MCF 10A (cell line): ENCODE data around the gene ABCC6. TPM values are rescaled to one million over a fixed set of nuclear protein-coding genes. Genes with fewer than 3 reads are reported as not detected.
A peak's percentile ranks its signal among the peaks of the same experiment; 100 is the strongest.
"Not testable (repeated sequence)": the region's sequence is repeated elsewhere in the genome, so short reads cannot be mapped to it uniquely, and the experiment has no call there.

Source experiments
- BruUV-seq: library from RNA; stranded (reverse); fragments of 400-500 nt; replicated peaks from 2 replicates; lab custom pipeline; 2021; lab: Mats Ljungman, UMichigan
- CTCF ChIA-PET: fragments of 300-600 bp; sonication (Branson Sonifier 250); formaldehyde crosslinking; extraction: SDS; loops from one replicate; lab custom pipeline; 2021; ENCODE audit warnings: antibody characterized with exemption, inconsistent platforms; lab: Yijun Ruan, JAX
- POLR2A ChIA-PET: fragments of 300-600, 350-650 bp; sonication (Branson Sonifier 250); formaldehyde crosslinking; extraction: SDS; loops from one replicate; lab custom pipeline; 2020; ENCODE audit warnings: antibody characterized with exemption, inconsistent platforms; lab: Yijun Ruan, JAX
- DNase-seq: peaks from one replicate; pipeline ENCODE4 v3.0.0-alpha.2; 2018; ENCODE audit not compliant: unreplicated experiment
- H3K27ac Mint-ChIP-seq: one replicate; pipeline ENCODE4 v1.8.0; 2022; ENCODE audit warnings: mild to moderate bottlenecking, low read depth, mixed read lengths; ENCODE audit not compliant: unreplicated experiment
- H3K27me3 Mint-ChIP-seq: one replicate; pipeline ENCODE4 v1.8.0; 2022; ENCODE audit warnings: mixed read lengths; ENCODE audit not compliant: insufficient read depth, unreplicated experiment
- H3K36me3 Mint-ChIP-seq: one replicate; pipeline ENCODE4 v1.8.0; 2022; ENCODE audit warnings: mild to moderate bottlenecking, moderate library complexity, mixed read lengths; ENCODE audit not compliant: insufficient read depth, unreplicated experiment
- H3K4me1 Mint-ChIP-seq: one replicate; pipeline ENCODE4 v1.8.0; 2022; ENCODE audit warnings: mixed read lengths; ENCODE audit not compliant: insufficient read depth, unreplicated experiment
- H3K4me3 Mint-ChIP-seq: one replicate; pipeline ENCODE4 v1.8.0; 2022; ENCODE audit warnings: mild to moderate bottlenecking, moderate library complexity, mixed read lengths; ENCODE audit not compliant: unreplicated experiment
- H3K9me3 Mint-ChIP-seq: one replicate; pipeline ENCODE4 v1.8.0; 2022; ENCODE audit warnings: mixed read lengths; ENCODE audit not compliant: unreplicated experiment
- CTCF ChIP-seq: fragments of 200-600 bp; IDR thresholded peaks from one replicate; pipeline ENCODE4 v1.8.0; 2022; ENCODE audit warnings: antibody characterized with exemption, mild to moderate bottlenecking; ENCODE audit not compliant: unreplicated experiment
- intact Hi-C: fragments of 100-400 bp; cut with micrococcal nuclease; formaldehyde crosslinking; loops from 2 replicates; pipeline ENCODE4 v1.14.1; 2022
- total RNA-seq: library from RNA; stranded (reverse); gene quantifications from 2 replicates; pipeline ENCODE4 v1.2.3, GENCODE V29; 2022

ABCC6 gene
- total RNA-seq, 1 experiment from 2014 or later, result not detected

GRCh38 chr16:16202400-16203143, 20.7 kb downstream of the ABCC6 start:
- H3K36me3 Mint-ChIP-seq, H3K27ac Mint-ChIP-seq, H3K27me3 Mint-ChIP-seq, H3K4me3 Mint-ChIP-seq, CTCF ChIA-PET, POLR2A ChIA-PET, BruUV-seq, intact Hi-C loops, H3K4me1 Mint-ChIP-seq, H3K9me3 Mint-ChIP-seq: not testable (repeated sequence)
- peak; percentile 71 for DNase-seq
- peak; percentile 23 for TF ChIP-seq CTCF

GRCh38 chr16:16201880-16202279, 21.4 kb downstream of the ABCC6 start:
- H3K27ac Mint-ChIP-seq, H3K4me1 Mint-ChIP-seq, BruUV-seq, CTCF ChIA-PET, DNase-seq, intact Hi-C loops, H3K36me3 Mint-ChIP-seq, H3K9me3 Mint-ChIP-seq, H3K4me3 Mint-ChIP-seq, H3K27me3 Mint-ChIP-seq, POLR2A ChIA-PET: not testable (repeated sequence)

- DNase-seq, H3K9me3 Mint-ChIP-seq, H3K27me3 Mint-ChIP-seq, H3K36me3 Mint-ChIP-seq, BruUV-seq, H3K27ac Mint-ChIP-seq, H3K4me3 Mint-ChIP-seq, intact Hi-C loops, POLR2A ChIA-PET, H3K4me1 Mint-ChIP-seq: not testable (repeated sequence)
- CTCF ChIA-PET, result interaction anchor here (1.0 kb wide), 1 partner anchor 8 kb away, joined by 3 read pairs; no protein-coding TSS in a partner anchor
Observed at GRCh38 chr16:16200391-16200790, 22.9 kb downstream of the ABCC6 start.

- BruUV-seq, H3K27ac Mint-ChIP-seq, H3K9me3 Mint-ChIP-seq, POLR2A ChIA-PET, H3K4me1 Mint-ChIP-seq, H3K27me3 Mint-ChIP-seq, DNase-seq, H3K4me3 Mint-ChIP-seq, H3K36me3 Mint-ChIP-seq, CTCF ChIA-PET: not testable (repeated sequence)
- intact Hi-C loops, result loop anchor here (10.0 kb wide), 1 partner anchor 325 kb away; no protein-coding TSS in a partner anchor
Observed at GRCh38 chr16:16199428-16199827, 23.9 kb downstream of the ABCC6 start.

- ChIA-PET POLR2A (no interaction called here), CTCF (no interaction called here)
- H3K4me1 Mint-ChIP-seq, result no peaks in the 10 kb centered on the region
- DNase-seq, result no peak
- no peaks in the 10 kb centered on the region for H3K27me3 Mint-ChIP-seq
- H3K9me3 Mint-ChIP-seq, result no peaks in the 10 kb centered on the region
- intact Hi-C loops, result loop anchor here (10.0 kb wide), 1 partner anchor 323 kb away; no protein-coding TSS in a partner anchor
- no peak for TF ChIP-seq CTCF
- H3K27ac Mint-ChIP-seq, result no peak overlapping the region
- H3K4me3 Mint-ChIP-seq, result no peak overlapping the region
- no peaks in the 10 kb centered on the region for H3K36me3 Mint-ChIP-seq
- no TSS peak for BruUV-seq
Observed at GRCh38 chr16:16197966-16198365, 25.3 kb downstream of the ABCC6 start.
